ENCODE data around the gene LUC7L3.

DNA sequence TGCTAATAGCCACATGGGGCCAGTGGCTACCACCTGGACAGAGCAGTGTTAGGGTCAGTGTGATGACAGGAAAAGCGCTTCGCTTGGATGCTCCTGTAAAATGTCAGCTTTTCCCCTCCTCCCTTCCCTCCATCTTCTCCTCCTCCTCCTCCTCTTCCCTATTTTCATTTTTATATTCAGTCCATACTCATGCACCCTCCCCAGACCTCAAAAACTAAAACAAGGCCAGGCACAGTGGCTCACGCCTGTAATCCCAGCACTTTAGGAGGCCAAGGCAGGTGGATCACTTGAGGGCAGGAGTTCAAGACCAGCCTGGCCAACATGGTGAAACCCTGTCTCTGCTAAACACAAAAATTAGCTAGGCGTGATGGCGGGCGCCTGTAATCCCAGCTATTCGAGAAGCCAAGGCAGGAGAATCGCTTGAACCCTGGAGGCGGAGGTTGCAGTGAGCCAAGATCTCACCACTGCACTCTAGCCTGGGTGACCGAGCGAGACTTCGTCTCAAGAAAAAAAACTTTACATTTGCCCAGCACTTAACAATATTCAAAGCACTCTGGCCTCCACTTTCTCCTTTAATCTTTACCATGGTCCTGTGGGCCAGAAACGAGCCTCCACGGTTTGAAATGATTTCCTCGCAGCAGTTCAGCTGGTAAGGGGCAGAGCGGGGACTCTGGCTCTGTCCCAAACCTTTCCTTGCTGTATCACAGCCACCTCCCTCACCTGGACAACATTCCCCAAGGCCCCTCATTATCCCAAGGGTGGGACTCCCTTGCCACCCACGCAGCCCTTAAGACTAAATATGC lies 33.5 kb upstream of the LUC7L3 start:
- TF ChIP-seq EZH2 (IDR thresholded peaks at IDR 0.05; ENCODE audit: borderline replicate concordance, low read depth, low read length, poor library complexity, severe bottlenecking): no peak
- TF ChIP-seq, protein P1, sequence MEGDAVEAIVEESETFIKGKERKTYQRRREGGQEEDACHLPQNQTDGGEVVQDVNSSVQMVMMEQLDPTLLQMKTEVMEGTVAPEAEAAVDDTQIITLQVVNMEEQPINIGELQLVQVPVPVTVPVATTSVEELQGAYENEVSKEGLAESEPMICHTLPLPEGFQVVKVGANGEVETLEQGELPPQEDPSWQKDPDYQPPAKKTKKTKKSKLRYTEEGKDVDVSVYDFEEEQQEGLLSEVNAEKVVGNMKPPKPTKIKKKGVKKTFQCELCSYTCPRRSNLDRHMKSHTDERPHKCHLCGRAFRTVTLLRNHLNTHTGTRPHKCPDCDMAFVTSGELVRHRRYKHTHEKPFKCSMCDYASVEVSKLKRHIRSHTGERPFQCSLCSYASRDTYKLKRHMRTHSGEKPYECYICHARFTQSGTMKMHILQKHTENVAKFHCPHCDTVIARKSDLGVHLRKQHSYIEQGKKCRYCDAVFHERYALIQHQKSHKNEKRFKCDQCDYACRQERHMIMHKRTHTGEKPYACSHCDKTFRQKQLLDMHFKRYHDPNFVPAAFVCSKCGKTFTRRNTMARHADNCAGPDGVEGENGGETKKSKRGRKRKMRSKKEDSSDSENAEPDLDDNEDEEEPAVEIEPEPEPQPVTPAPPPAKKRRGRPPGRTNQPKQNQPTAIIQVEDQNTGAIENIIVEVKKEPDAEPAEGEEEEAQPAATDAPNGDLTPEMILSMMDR (conservative IDR thresholded peaks at IDR 0.05; ENCODE audit: low read depth, low read length): no peak
